GM18861 (cell line): Measurements from ENCODE around the gene SAMD9L.
A peak's percentile ranks its signal among the peaks of the same experiment; 100 is the strongest.
"Not testable (repeated sequence)": the region's sequence is repeated elsewhere in the genome, so short reads cannot be mapped to it uniquely, and the experiment has no call there.

Source experiments
- ATAC-seq: cut with Tn5 transposase; IDR thresholded peaks from one replicate; pipeline ENCODE4 v1.9.1; 2021; ENCODE audit not compliant: unreplicated experiment

SAMD9L gene

DNA sequence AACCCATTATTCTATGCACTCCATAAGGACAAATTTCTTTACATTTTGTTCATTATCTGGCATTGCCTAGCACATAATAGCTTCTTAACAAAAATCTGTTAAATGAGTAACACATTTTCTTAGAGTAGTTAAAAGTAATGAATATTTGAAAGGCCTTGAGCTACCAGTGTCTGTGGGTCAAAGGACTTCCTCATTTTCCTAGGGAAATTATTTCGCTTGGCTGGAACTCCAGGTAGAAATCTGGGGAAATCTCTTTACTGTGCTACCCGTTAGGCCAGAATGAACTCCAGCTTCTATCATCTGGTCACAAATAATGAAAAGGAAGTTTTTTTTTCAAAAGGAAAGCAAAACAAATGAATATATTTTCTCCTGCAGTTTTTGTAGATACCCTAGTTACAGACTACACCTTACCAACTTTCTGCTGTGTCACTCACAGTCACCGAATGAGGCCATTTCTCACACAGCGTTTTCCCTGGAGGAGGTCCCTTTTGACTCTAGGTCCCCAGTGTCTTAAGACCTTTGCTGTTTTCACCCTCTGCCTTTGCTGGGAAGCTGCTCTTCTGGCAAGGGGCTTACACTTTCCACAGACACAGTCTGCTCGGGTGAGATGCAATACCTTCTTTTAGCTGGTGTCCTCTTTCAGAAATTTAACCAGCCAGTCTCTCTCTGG is 1.6 kb downstream of the SAMD9L start:
- ATAC-seq, result no peak

DNA sequence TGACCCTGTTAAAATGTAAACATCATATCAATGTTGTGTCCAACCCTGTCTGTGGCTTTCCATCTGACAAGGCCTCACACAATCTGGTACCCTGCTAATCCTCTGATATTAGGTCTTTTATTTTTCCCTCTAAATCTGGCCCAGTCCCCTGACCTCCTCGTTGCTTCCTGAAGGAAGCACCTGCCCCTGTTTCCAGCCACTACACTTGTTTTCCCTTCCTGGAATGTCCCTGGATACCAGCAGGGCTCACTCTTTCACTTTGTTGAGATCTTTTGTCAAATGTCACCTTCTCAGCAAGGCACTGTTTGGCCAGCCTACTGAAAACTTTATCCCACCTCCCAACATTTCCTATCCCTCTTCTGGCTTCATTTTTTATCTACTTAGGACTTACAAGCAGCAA is 2.1 kb downstream of the SAMD9L start:
- ATAC-seq, result no peak

GRCh38 chr7:93145354-93145753 is 2.8 kb downstream of the SAMD9L start:
- no peak for ATAC-seq

- ATAC-seq, result no peak
These were observed 6.1 kb downstream of the SAMD9L start for GRCh38 chr7:93142127-93142526.

DNA sequence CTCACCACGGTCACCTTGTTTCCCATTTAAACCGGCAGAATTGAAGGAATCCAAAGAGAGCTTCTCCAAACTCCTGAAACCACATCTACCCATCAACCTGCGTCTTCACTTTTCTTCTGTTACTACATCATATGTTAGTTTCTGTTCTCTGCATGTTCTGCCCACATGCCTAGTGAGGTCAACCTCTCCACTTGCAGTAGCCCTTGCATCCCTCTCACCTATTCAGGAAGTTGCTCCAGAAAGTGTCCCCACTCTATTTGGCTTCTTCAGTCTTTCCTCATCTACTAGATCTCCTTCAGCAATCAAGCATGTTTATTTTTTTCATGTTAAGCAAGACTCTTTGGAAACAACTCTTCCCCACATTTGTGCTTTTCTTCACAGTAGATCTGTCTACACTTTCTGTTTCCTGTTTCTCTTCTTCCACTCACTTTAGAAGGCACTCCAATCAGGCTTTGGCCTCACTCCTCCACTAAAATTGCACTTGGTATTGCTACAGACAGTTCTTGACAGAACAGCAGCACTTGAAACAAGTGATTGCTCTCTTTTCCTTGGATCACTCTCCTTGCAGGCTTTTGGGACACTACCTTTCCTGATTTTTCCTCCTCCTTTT is 7.5 kb downstream of the SAMD9L start:
- no peak for ATAC-seq

- no peak for ATAC-seq
These were observed 9.6 kb downstream of the SAMD9L start for GRCh38 chr7:93138576-93138975.

GRCh38 chr7:93133005-93133404 is 15.2 kb downstream of the SAMD9L start:
- ATAC-seq, result no peak

DNA sequence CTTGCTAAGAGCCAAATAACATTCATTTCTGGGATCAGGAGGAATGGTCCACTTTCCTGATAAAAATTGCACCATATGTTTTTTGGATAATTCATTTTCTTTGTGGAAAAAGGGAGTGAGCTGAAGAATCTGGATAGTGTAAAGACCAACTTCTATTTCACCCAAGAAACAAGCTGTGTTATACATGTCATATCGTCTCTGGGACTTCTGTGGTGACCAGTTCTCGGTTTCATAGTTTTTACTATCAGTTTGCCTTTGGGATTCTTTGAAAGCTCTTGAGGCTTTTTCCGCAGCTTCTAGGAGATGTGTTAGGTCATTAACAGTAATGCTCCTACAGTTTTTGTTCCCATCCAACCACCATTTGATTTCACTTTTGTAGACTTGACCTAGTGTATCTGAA is 16.0 kb downstream of the SAMD9L start:
- ATAC-seq, result no peak

DNA sequence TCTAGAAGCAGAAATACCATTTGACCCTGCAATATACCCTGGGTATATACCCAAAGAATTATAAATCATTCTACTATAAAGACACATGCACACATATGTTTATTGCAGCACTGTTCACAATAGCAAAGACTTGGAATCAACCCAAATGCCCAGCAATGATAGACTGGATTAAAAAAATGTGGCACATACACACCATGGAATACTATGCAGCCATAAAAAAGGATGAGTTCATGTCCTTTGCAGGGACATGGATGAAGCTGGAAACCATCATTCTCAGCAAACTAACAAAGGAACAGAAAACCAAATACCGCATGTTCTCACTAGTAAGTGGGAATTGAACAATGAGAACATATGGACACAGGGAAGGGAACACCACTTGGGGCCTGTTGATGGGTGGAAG is 21.2 kb downstream of the SAMD9L start:
- ATAC-seq, result not testable (repeated sequence)

- not testable (repeated sequence) for ATAC-seq
These were observed 24.7 kb downstream of the SAMD9L start for GRCh38 chr7:93123532-93123931.

DNA sequence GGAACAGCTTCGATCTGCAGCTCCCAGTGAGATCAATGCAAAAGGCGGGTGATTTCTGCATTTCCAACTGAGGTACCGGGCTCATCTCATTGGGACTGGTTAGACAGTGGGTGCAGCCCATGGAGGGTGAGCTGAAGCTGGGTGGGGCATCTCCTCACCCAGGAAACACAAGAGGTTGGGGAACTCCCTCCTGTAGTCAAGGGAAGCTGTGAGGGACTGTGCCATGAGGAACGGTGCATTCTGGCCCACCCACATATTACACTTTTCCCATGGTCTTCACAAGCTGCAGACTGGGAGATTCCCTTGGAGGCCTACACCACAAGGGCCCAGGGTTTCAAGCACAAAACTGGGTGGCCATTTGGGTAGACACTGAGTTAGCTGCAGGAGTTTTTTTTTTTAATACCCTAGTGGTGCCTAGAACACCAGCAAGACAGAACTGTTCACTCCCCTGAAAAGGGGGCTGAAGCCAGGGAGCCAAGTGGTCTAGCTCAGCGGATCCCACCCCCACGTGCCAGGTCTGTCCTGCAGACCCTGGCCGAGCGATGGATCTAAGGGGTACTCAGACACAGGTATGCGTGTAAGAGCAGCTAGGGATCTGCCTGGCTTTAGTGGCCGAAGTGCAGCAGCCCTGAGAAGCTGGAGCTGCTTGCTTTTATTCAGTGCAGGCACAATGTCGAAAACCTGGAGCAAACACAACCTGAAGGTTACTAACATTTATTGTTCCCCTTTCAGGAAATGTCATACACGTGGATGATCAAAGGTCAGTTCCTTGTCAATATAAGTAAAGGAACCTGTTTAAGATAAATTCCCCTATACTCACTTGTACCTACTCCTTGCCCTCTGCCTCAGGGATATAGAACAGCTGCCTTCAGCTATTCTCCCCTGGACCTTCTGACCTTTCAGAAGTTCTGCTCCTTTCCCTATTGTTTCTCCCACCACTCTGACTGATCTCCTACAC is 27.3 kb downstream of the SAMD9L start:
- no peak for ATAC-seq

GRCh38 chr7:93119191-93119905 is 28.8 kb downstream of the SAMD9L start:
- no peak for ATAC-seq

DNA sequence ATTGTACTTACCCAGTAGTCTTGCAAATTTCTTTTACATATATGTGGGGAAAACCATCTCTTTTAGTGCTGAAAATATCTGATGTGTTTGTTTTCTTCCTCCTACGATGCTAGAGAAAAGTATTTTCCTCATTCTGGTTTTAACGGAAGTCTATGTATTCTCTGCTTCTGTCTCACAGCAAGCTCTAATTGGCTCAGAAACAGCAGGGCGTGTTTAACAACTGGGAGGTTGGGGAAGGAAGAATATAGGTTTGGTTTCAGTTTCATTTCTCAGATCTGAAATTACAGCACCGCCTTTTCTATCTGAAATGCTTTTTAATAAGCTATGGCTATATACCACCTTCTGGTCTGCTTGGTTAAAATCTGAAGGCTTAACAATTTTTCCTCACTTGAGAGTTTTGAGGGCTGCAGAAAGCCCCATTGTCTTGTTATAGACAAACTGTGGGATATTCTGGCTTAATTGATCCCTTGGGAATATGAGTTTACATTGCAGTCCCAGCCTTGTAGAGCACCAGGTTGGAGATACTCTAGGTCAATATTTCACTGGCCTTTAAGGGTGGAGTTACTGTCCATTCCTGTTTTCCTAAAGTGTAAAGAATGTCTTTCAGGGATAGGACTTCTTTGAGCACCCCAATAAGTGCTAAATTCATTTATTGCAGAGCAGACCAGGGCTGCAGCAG is 30.2 kb downstream of the SAMD9L start, which contains the start of gene SAMD9:
Gene SAMD9, minus strand, starts transcription at position 128 of the 679 bp plus-strand sequence. CDS start 11,882 bp downstream, outside the sequence.
- ATAC-seq, result peak; percentile 100

DNA sequence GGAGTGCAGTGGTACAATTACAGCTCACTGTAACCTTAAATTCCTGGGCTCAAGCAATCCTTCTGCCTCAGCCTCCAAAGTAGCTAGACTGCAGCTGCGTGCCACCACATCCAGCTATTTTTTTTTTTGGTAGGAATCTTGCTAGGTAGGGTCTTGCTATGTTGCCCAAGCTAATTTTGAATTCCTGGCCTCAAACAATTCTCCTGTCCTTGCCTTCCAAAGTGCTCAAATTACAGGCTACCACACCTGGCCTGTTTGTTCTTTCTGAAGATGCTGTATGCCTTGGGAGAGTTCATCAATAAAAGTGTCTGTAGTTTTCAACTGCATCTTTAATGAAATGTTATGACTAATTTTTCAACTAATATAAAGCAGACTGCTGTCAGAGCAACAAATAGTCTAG is 30.9 kb downstream of the SAMD9L start:
- no peak for ATAC-seq

DNA sequence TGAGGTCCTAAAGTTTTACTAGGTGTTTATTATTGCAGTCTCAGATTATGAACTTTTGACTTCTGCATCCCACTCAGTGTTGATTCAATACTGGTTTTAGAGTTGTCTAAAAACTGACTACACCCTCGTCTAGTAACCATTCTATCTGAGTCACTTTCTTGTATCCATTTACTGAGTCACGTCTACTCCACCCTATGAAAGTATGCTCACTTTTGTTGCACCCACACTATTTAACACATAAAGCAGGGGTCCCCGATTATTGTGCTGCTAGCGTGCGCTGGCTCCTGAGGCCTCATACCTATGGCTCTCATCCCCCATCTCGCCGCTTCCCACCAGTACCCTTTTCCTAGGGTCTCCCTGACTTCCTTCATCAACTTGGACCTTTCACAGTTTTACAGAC is 32.4 kb downstream of the SAMD9L start:
- no peak for ATAC-seq

GRCh38 chr7:93108003-93108402 is 40.2 kb downstream of the SAMD9L start:
- ATAC-seq, result no peak

DNA sequence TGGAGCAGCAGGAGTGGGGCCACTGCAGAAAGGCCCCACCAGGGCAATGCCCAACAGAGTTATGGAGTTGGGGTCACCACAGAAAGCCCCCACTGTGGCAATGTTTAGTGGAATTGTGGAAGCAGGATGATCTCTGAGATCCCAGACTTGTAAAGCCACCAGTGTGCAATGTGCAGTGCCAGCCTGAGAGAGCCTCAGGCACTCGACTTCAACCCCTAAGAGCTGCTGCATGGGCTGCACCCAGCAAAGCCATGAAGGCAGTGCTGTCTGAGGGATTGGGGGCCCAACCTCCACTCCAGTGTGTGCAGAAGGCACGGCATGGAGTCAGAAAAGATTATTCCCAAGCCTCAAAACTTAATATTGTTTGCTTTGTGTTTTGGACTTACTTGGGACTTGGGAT is 50.8 kb downstream of the SAMD9L start:
- no peak for ATAC-seq

- ATAC-seq, result peak; percentile 60
These were observed 55.3 kb downstream of the SAMD9L start for GRCh38 chr7:93092757-93093370.
